ENCODE data around the gene NEK4. TPM values are rescaled to one million over a fixed set of nuclear protein-coding genes. Genes with fewer than 3 reads are reported as not detected.

NEK4 gene
- total RNA-seq, result 29.4 and 30.3 TPM in 2 replicates

- intact Hi-C loops (cut with micrococcal nuclease), result loop anchor here (2.0 to 5.0 kb wide), 3 partner anchors 64 to 127 kb away; partner anchors contain the start of genes GNL3, PBRM1, SPCS1 and STIMATE
- Mint-ChIP-seq H3K4me1 (peaks cover 19% of the 10 kb centered on the region), H3K4me3 (peak within 1 kb of the TSS; percentile 88), H3K27me3 (no peaks in the 10 kb centered on the region), H3K27ac (peak within 1 kb of the TSS; percentile 94), H3K9me3 (no peaks in the 10 kb centered on the region), H3K36me3 (ENCODE audit: low read depth) (peaks cover 13% of the 10 kb centered on the region)
- peak; percentile 95 for DNase-seq
Observed at GRCh38 chr3:52770496-52771333, at the start of gene NEK4. Gene NEK4, minus strand, starts transcription at chr3:52770940. Its CDS starts 194 bp downstream, at chr3:52770746.

- no peak overlapping the region for H3K27ac Mint-ChIP-seq
- intact Hi-C loops (cut with micrococcal nuclease), result no loop called here
- no peaks in the 10 kb centered on the region for H3K36me3 Mint-ChIP-seq (ENCODE audit: low read depth)
- H3K4me1 Mint-ChIP-seq, result no peaks in the 10 kb centered on the region
- no peaks in the 10 kb centered on the region for H3K9me3 Mint-ChIP-seq
- DNase-seq, result no peak
- H3K27me3 Mint-ChIP-seq, result no peaks in the 10 kb centered on the region
- H3K4me3 Mint-ChIP-seq, result no peak overlapping the region
Observed at GRCh38 chr3:52819936-52820335, 49.2 kb upstream of the NEK4 start.

- Mint-ChIP-seq H3K4me1 (no peaks in the 10 kb centered on the region), H3K4me3 (no peak overlapping the region), H3K27me3 (no peaks in the 10 kb centered on the region), H3K27ac (no peak overlapping the region), H3K36me3 (ENCODE audit: low read depth) (no peaks in the 10 kb centered on the region), H3K9me3 (no peaks in the 10 kb centered on the region)
- intact Hi-C loops (cut with micrococcal nuclease), result no loop called here
- no peak for DNase-seq
Observed at GRCh38 chr3:52817860-52818259, 47.1 kb upstream of the NEK4 start.

GRCh38 chr3:52817221-52817620 lies 46.5 kb upstream of the NEK4 start:
- Mint-ChIP-seq H3K27me3 (no peaks in the 10 kb centered on the region), H3K4me1 (no peaks in the 10 kb centered on the region), H3K36me3 (ENCODE audit: low read depth) (no peaks in the 10 kb centered on the region), H3K4me3 (no peak overlapping the region), H3K9me3 (no peaks in the 10 kb centered on the region), H3K27ac (no peak overlapping the region)
- intact Hi-C loops (cut with micrococcal nuclease), result no loop called here
- DNase-seq, result no peak

GRCh38 chr3:52816654-52817053 lies 45.9 kb upstream of the NEK4 start:
- H3K9me3 Mint-ChIP-seq, result no peaks in the 10 kb centered on the region
- H3K36me3 Mint-ChIP-seq (ENCODE audit: low read depth), result no peaks in the 10 kb centered on the region
- H3K4me3 Mint-ChIP-seq, result no peak overlapping the region
- no peaks in the 10 kb centered on the region for H3K27me3 Mint-ChIP-seq
- intact Hi-C loops (cut with micrococcal nuclease), result no loop called here
- DNase-seq, result no peak
- no peak overlapping the region for H3K27ac Mint-ChIP-seq
- H3K4me1 Mint-ChIP-seq, result no peaks in the 10 kb centered on the region

- H3K4me3 Mint-ChIP-seq, result no peak overlapping the region
- intact Hi-C loops (cut with micrococcal nuclease), result no loop called here
- H3K36me3 Mint-ChIP-seq (ENCODE audit: low read depth), result no peaks in the 10 kb centered on the region
- H3K27ac Mint-ChIP-seq, result no peak overlapping the region
- no peaks in the 10 kb centered on the region for H3K27me3 Mint-ChIP-seq
- H3K4me1 Mint-ChIP-seq, result no peaks in the 10 kb centered on the region
- no peak for DNase-seq
- H3K9me3 Mint-ChIP-seq, result no peaks in the 10 kb centered on the region
Observed at GRCh38 chr3:52816199-52816598, 45.5 kb upstream of the NEK4 start.

GRCh38 chr3:52813810-52814209 lies 43.1 kb upstream of the NEK4 start:
- Mint-ChIP-seq H3K27me3 (peaks cover 4% of the 10 kb centered on the region), H3K4me1 (peaks cover 5% of the 10 kb centered on the region), H3K36me3 (ENCODE audit: low read depth) (no peaks in the 10 kb centered on the region)

GRCh38 chr3:52811452-52812011 lies 40.8 kb upstream of the NEK4 start:
- intact Hi-C loops (cut with micrococcal nuclease), result no loop called here
- Mint-ChIP-seq H3K36me3 (ENCODE audit: low read depth) (no peaks in the 10 kb centered on the region), H3K4me3 (no peak overlapping the region), H3K9me3 (no peaks in the 10 kb centered on the region), H3K27me3 (peaks cover 4% of the 10 kb centered on the region), H3K27ac (no peak overlapping the region), H3K4me1 (peaks cover 5% of the 10 kb centered on the region)
- no peak for DNase-seq

More at GRCh38 chr3:52813810-52814209, 43.1 kb upstream of the NEK4 start:
- intact Hi-C loops (cut with micrococcal nuclease), result no loop called here
- no peak overlapping the region for H3K4me3 Mint-ChIP-seq
- H3K27ac Mint-ChIP-seq, result no peak overlapping the region
- H3K9me3 Mint-ChIP-seq, result no peaks in the 10 kb centered on the region
- DNase-seq, result no peak

- no peak overlapping the region for H3K4me3 Mint-ChIP-seq
- DNase-seq, result no peak
- H3K9me3 Mint-ChIP-seq, result no peaks in the 10 kb centered on the region
- H3K27ac Mint-ChIP-seq, result no peak overlapping the region
- H3K36me3 Mint-ChIP-seq (ENCODE audit: low read depth), result no peaks in the 10 kb centered on the region
- H3K27me3 Mint-ChIP-seq, result peaks cover 4% of the 10 kb centered on the region
- peaks cover 5% of the 10 kb centered on the region for H3K4me1 Mint-ChIP-seq
- intact Hi-C loops (cut with micrococcal nuclease), result no loop called here
Observed at GRCh38 chr3:52810923-52811322, 40.2 kb upstream of the NEK4 start.

GRCh38 chr3:52809662-52810377 lies 39.1 kb upstream of the NEK4 start:
- no peaks in the 10 kb centered on the region for H3K9me3 Mint-ChIP-seq
- no peak for DNase-seq
- intact Hi-C loops (cut with micrococcal nuclease), result no loop called here
- H3K27me3 Mint-ChIP-seq, result peaks cover 4% of the 10 kb centered on the region
- H3K4me3 Mint-ChIP-seq, result no peak overlapping the region
- peaks cover 5% of the 10 kb centered on the region for H3K4me1 Mint-ChIP-seq
- H3K36me3 Mint-ChIP-seq (ENCODE audit: low read depth), result no peaks in the 10 kb centered on the region
- H3K27ac Mint-ChIP-seq, result no peak overlapping the region

GRCh38 chr3:52809149-52809548 lies 38.4 kb upstream of the NEK4 start:
- intact Hi-C loops (cut with micrococcal nuclease), result no loop called here
- no peak overlapping the region for H3K27ac Mint-ChIP-seq
- no peak for DNase-seq
- H3K9me3 Mint-ChIP-seq, result no peaks in the 10 kb centered on the region
- H3K4me3 Mint-ChIP-seq, result no peak overlapping the region
- peaks cover 5% of the 10 kb centered on the region for H3K4me1 Mint-ChIP-seq
- H3K27me3 Mint-ChIP-seq, result peaks cover 4% of the 10 kb centered on the region
- H3K36me3 Mint-ChIP-seq (ENCODE audit: low read depth), result no peaks in the 10 kb centered on the region

GRCh38 chr3:52805270-52806039 lies 34.7 kb upstream of the NEK4 start:
- intact Hi-C loops (cut with micrococcal nuclease), result no loop called here
- H3K27ac Mint-ChIP-seq, result no peak overlapping the region
- H3K27me3 Mint-ChIP-seq, result peaks cover 4% of the 10 kb centered on the region
- no peaks in the 10 kb centered on the region for H3K36me3 Mint-ChIP-seq (ENCODE audit: low read depth)
- DNase-seq, result no peak
- H3K4me3 Mint-ChIP-seq, result no peak overlapping the region
- no peaks in the 10 kb centered on the region for H3K9me3 Mint-ChIP-seq
- H3K4me1 Mint-ChIP-seq, result peaks cover 5% of the 10 kb centered on the region

GRCh38 chr3:52801839-52802238 lies 31.1 kb upstream of the NEK4 start:
- Mint-ChIP-seq H3K4me1 (peaks cover 3% of the 10 kb centered on the region), H3K4me3 (no peak overlapping the region), H3K36me3 (ENCODE audit: low read depth) (no peaks in the 10 kb centered on the region), H3K9me3 (no peaks in the 10 kb centered on the region), H3K27me3 (no peaks in the 10 kb centered on the region), H3K27ac (no peak overlapping the region)
- intact Hi-C loops (cut with micrococcal nuclease), result no loop called here
- DNase-seq, result no peak
